ENCODE results near the gene NPR2.

Gene NPR2

DNA sequence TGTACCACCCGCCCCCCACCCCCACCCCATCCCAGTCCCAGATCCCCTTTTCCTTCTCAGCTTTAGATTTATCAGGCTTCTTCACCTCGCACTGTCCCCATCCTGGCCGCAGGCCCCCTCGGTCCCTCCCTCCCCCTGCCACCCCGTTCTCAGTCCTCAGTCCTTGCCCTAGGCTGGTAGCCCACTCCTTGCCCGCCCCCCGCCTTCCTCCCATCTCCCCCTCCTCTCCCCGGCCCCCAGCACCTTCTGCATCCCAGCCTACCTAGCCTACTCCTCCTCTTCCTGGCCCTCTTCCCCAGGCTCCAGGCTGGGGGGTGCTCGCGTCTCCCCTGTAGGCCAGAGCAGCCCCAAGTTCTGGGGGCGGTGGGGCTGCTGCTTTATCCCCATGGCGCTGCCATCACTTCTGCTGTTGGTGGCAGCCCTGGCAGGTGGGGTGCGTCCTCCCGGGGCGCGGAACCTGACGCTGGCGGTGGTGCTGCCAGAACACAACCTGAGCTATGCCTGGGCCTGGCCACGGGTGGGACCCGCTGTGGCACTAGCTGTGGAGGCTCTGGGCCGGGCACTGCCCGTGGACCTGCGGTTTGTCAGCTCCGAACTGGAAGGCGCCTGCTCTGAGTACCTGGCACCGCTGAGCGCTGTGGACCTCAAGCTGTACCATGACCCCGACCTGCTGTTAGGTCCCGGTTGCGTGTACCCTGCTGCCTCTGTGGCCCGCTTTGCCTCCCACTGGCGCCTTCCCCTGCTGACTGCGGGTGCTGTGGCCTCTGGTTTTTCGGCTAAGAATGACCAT is 828 bp downstream of the NPR2 start:
- H3K27me3 ChIP-seq (ENCODE audit: low read depth, low read length) = no peaks in the 10 kb centered on the region
- H3K4me3 ChIP-seq (ENCODE audit: low read length) = no peak overlapping the region
- no peaks in the 10 kb centered on the region for H3K9me3 ChIP-seq (ENCODE audit: insufficient read depth, low read length)
- no peaks in the 10 kb centered on the region for H4K20me1 ChIP-seq (ENCODE audit: insufficient read depth, low read length)
- no peaks in the 10 kb centered on the region for H3K79me2 ChIP-seq (ENCODE audit: low read length)
- TF ChIP-seq CTCF (IDR thresholded peaks at IDR 0.05; ENCODE audit: low read depth, low read length) (no peak), EZH2phosphoT487 (IDR thresholded peaks at IDR 0.05; ENCODE audit: low read depth) (no peak)
- no peaks in the 10 kb centered on the region for H3K36me3 ChIP-seq (replicated peaks; ENCODE audit: low read depth, low read length)
- no peak overlapping the region for H3K9ac ChIP-seq (ENCODE audit: low read length)
- no peak overlapping the region for H2AFZ ChIP-seq (ENCODE audit: low read depth, low read length)
- no peak overlapping the region for H3K27ac ChIP-seq (ENCODE audit: low read length)
- H3K4me2 ChIP-seq (ENCODE audit: low read length) = 0 out of 2 replicates have a peak overlapping the region, but pooled peaks have one; percentile 49
- peaks cover 37% of the 10 kb centered on the region for H3K4me1 ChIP-seq (ENCODE audit: low read length)

GRCh38 chr9:35792826-35793225 is 1.4 kb downstream of the NPR2 start:
- Histone ChIP-seq H3K9ac (ENCODE audit: low read length) (no peak overlapping the region), H3K4me3 (ENCODE audit: low read length) (no peak overlapping the region), H3K79me2 (ENCODE audit: low read length) (no peaks in the 10 kb centered on the region), H3K4me2 (ENCODE audit: low read length) (no peak overlapping the region), H3K27ac (ENCODE audit: low read length) (no peak overlapping the region), H3K9me3 (ENCODE audit: insufficient read depth, low read length) (no peaks in the 10 kb centered on the region), H3K4me1 (ENCODE audit: low read length) (peaks cover 31% of the 10 kb centered on the region), H3K27me3 (ENCODE audit: low read depth, low read length) (no peaks in the 10 kb centered on the region), H4K20me1 (ENCODE audit: insufficient read depth, low read length) (no peaks in the 10 kb centered on the region), H3K36me3 (replicated peaks; ENCODE audit: low read depth, low read length) (no peaks in the 10 kb centered on the region), H2AFZ (ENCODE audit: low read depth, low read length) (no peak overlapping the region)
- TF ChIP-seq CTCF (IDR thresholded peaks at IDR 0.05; ENCODE audit: low read depth, low read length) (no peak), EZH2phosphoT487 (IDR thresholded peaks at IDR 0.05; ENCODE audit: low read depth) (no peak)

DNA sequence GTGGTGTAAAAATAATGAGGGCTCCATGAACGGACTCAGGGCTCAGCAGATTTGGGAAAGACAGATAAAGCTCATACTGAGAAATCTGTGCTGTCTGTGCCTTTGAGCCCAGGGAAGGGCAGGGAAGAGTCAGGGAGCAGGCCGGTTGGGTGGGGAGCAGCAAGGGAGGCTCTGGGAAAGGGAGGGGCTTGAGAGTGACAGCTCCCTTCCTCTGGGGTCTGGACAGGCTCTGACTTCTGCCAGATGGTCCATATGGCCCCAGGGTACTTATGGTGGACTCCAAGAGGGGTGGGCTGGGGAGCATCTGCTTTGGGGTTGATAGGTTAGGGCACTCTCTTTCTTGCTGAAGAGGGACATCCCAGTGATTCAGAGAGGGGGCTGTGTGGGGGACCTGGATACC is 2.1 kb downstream of the NPR2 start:
- no peak overlapping the region for H3K9ac ChIP-seq (ENCODE audit: low read length)
- H3K4me1 ChIP-seq (ENCODE audit: low read length) = peaks cover 29% of the 10 kb centered on the region
- H3K27ac ChIP-seq (ENCODE audit: low read length) = no peak overlapping the region
- no peak overlapping the region for H3K4me3 ChIP-seq (ENCODE audit: low read length)
- no peaks in the 10 kb centered on the region for H3K36me3 ChIP-seq (replicated peaks; ENCODE audit: low read depth, low read length)
- H3K9me3 ChIP-seq (ENCODE audit: insufficient read depth, low read length) = no peaks in the 10 kb centered on the region
- H2AFZ ChIP-seq (ENCODE audit: low read depth, low read length) = no peak overlapping the region
- H3K27me3 ChIP-seq (ENCODE audit: low read depth, low read length) = no peaks in the 10 kb centered on the region
- TF ChIP-seq EZH2phosphoT487 (IDR thresholded peaks at IDR 0.05; ENCODE audit: low read depth) (no peak), CTCF (IDR thresholded peaks at IDR 0.05; ENCODE audit: low read depth, low read length) (no peak)
- H4K20me1 ChIP-seq (ENCODE audit: insufficient read depth, low read length) = no peaks in the 10 kb centered on the region
- H3K4me2 ChIP-seq (ENCODE audit: low read length) = no peak overlapping the region
- no peaks in the 10 kb centered on the region for H3K79me2 ChIP-seq (ENCODE audit: low read length)

DNA sequence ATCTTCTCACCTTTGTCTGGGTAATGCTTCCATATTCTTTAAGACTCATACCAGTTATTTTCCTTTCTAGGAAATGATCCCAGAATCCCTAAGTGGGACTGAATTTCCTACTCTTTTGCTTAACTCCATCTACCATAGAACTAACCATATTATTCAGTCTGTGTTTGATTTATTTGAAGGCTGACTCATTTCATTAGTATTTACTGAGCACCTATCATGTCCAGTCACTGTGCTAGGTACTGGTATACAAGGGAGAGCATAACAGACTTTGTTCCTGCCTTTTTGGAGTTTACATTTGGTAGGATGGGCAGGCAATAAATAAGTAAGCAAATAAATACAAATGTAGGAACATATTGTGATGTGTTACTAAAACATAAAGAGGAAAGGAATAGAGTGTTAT is 4.3 kb downstream of the NPR2 start:
- peaks cover 18% of the 10 kb centered on the region for H3K4me1 ChIP-seq (ENCODE audit: low read length)
- H3K27ac ChIP-seq (ENCODE audit: low read length) = no peak overlapping the region
- H3K9ac ChIP-seq (ENCODE audit: low read length) = no peak overlapping the region
- H3K27me3 ChIP-seq (ENCODE audit: low read depth, low read length) = no peaks in the 10 kb centered on the region
- no peak for TF ChIP-seq CTCF (IDR thresholded peaks at IDR 0.05; ENCODE audit: low read depth, low read length)
- TF ChIP-seq EZH2phosphoT487 (IDR thresholded peaks at IDR 0.05; ENCODE audit: low read depth) = no peak
- no peaks in the 10 kb centered on the region for H3K79me2 ChIP-seq (ENCODE audit: low read length)
- no peak overlapping the region for H2AFZ ChIP-seq (ENCODE audit: low read depth, low read length)
- no peak overlapping the region for H3K4me2 ChIP-seq (ENCODE audit: low read length)
- H4K20me1 ChIP-seq (ENCODE audit: insufficient read depth, low read length) = no peaks in the 10 kb centered on the region
- no peaks in the 10 kb centered on the region for H3K9me3 ChIP-seq (ENCODE audit: insufficient read depth, low read length)
- no peaks in the 10 kb centered on the region for H3K36me3 ChIP-seq (replicated peaks; ENCODE audit: low read depth, low read length)
- H3K4me3 ChIP-seq (ENCODE audit: low read length) = no peak overlapping the region

All from OCI-LY3 (cell line).